Adrenal gland (tissue), 12 donors: Measurements from ENCODE around the gene FAM174C. TPM values are rescaled to one million over a fixed set of nuclear protein-coding genes. Genes with fewer than 3 reads are reported as not detected.

Source experiments
- DNase-seq, 7 donors: peaks; one replicate each; pipeline ENCODE4 v3.0.0-alpha.2; 2019 to 2020
- H3K27ac ChIP-seq, 5 donors: fragments of 200-600 bp; sonication (generic) in 4 of 5; 1 replicate in 3 of 5; 2 replicates in 2 of 5; pipeline versions ENCODE4 v1.5.1 to v1.8.0; 2016 to 2020; ENCODE audit warnings: mild to moderate bottlenecking in 1 of 5
- H3K27me3 ChIP-seq: fragments of 200-600 bp; 2 replicates; pipeline ENCODE4 v1.8.0; 2021
- H3K36me3 ChIP-seq, 2 donors: fragments of 200-600 bp; replicated peaks in 1 of 2; 1 replicate in 1 of 2; 2 replicates in 1 of 2; pipeline versions ENCODE4 v1.5.1 to v1.8.0; 2018 to 2022
- H3K4me1 ChIP-seq, 2 donors: fragments of 200-600 bp; replicated peaks in 1 of 2; 1 replicate in 1 of 2; 2 replicates in 1 of 2; pipeline versions ENCODE4 v1.5.1 to v1.8.0; 2018 to 2021
- H3K4me3 ChIP-seq, 4 donors: fragments of 200-600 bp; sonication (generic) in 3 of 4; one replicate each; pipeline ENCODE4 v1.5.1; 2016 to 2018
- H3K9me3 ChIP-seq, 3 donors: fragments of 200-600 bp; sonication (generic) in 1 of 3; replicated peaks in 1 of 3; 1 replicate in 2 of 3; 2 replicates in 1 of 3; pipeline versions ENCODE4 v1.5.1 to v1.8.0; 2016 to 2021
- CTCF ChIP-seq, 6 experiments: fragments of 450-650 bp in 4 of 6; fragments of 200-600 bp in 2 of 6; sonication (generic) in 1 of 6; IDR thresholded peaks; 1 replicate in 5 of 6; 2 replicates in 1 of 6; pipeline versions ENCODE4 v1.5.1 to v1.8.0; 2016 to 2021; ENCODE audit warnings: antibody characterized with exemption in 6 of 6, mild to moderate bottlenecking in 2 of 6, moderate library complexity in 1 of 6
- POLR2A ChIP-seq, 2 donors: fragments of 450-650 bp; IDR thresholded peaks; one replicate each; pipeline ENCODE4 v1.6.1; 2017; ENCODE audit warnings: antibody characterized with exemption in 2 of 2, mild to moderate bottlenecking in 2 of 2, moderate library complexity in 1 of 2
- WGBS, 4 donors: extraction: QIAGEN DNeasy Blood & Tissue Kit in 2 of 4; methylation state at CpG; one replicate each; pipeline versions ENCODE4 v1.1.5 to v1.1.7; 2013 to 2017; 5-methylcytosine and 5-hydroxymethylcytosine counted together
- intact Hi-C, 2 donors: fragments of 100-400 bp; cut with DNase I; formaldehyde crosslinking; loops; one replicate each; pipeline versions ENCODE4 v1.14.1 to v1.15.0; 2022 to 2023
- polyA plus RNA-seq, 3 donors: library from polyadenylated mRNA; stranded (reverse); fragments of 200-250 nt in 2 of 3; fragments of 350-450 nt in 1 of 3; fragmentation: Illumina TruSeq in 1 of 3; extraction: RNeasy Lipid Tissue Mini Kit (QIAGEN cat#74804) in 1 of 3; gene quantifications; one replicate each; pipeline ENCODE4 v1.2.3, GENCODE V29; 2013 to 2014
- total RNA-seq, 9 donors: library from RNA; depleted of rRNA in 4 of 9; stranded (reverse); fragments of >200 nt in 4 of 9; fragments of 120-200 nt in 1 of 9; fragmentation: NEBNext Ultra II Directional in 1 of 9; extraction: Animal tissue kit (Norgen Biotek cat#: 25700) in 1 of 9; gene quantifications; one replicate each; pipeline versions ENCODE4 v1.1.0 to v1.2.4, GENCODE V29; 2013 to 2023
- donor health status: healthy with polysubstance abuse.
- donor health status: Bipolar disorder and iron deficiency.
- donor health status: DM: yes; HTN: yes; CAD: no.
- donor health status: DM: no; HTN: no; CAD: no.
- donor health status: DM: no; HTN: no; CAD: no.
- donor health status: DM: yes; HTN: yes; CAD: no.

Gene FAM174C
- total and polyA plus RNA-seq, 12 donors, result 3.8 to 279 (median 86.5) TPM

GRCh38 chr19:1258163-1258492, 17.2 kb upstream of the FAM174C start:
- peak overlapping the region in 4 of 5 donors; percentile 73 to 93 (median 89) for H3K27ac ChIP-seq
- H3K9me3 ChIP-seq, result no peaks in the 10 kb centered on the region
- TF ChIP-seq CTCF (IDR thresholded peaks at IDR 0.05) (no peak), POLR2A (IDR thresholded peaks at IDR 0.05) (no peak)
- DNase-seq, result no peak
- WGBS, 4 donors, result 60 to 76% (median 69%) methylated on average over 6 to 8 of the region's 8 CpGs
- H3K4me1 ChIP-seq, result peaks cover 62 to 79% of the 10 kb centered on the region in 2 donors
- intact Hi-C loops, result no loop called here
- no peaks in the 10 kb centered on the region for H3K27me3 ChIP-seq
- H3K36me3 ChIP-seq, result peaks cover 0 to 50% of the 10 kb centered on the region in 2 donors
- no peak overlapping the region for H3K4me3 ChIP-seq

GRCh38 chr19:1258707-1259205, 16.6 kb upstream of the FAM174C start:
- TF ChIP-seq POLR2A (IDR thresholded peaks at IDR 0.05) (no peak), CTCF (IDR thresholded peaks at IDR 0.05) (no peak)
- no peaks in the 10 kb centered on the region for H3K27me3 ChIP-seq
- H3K9me3 ChIP-seq, result no peaks in the 10 kb centered on the region
- intact Hi-C loops, result no loop called here
- 8 to 12% (median 10%) methylated on average over 15 of the region's 15 CpGs for WGBS, 4 donors
- peak overlapping the region; percentile 84 to 93 (median 90) for H3K27ac ChIP-seq
- peaks cover 0 to 46% of the 10 kb centered on the region in 2 donors for H3K36me3 ChIP-seq
- H3K4me3 ChIP-seq, result peak overlapping the region in 1 of 4 donors; percentile 30
- DNase-seq, result no peak
- H3K4me1 ChIP-seq, result peaks cover 56 to 72% of the 10 kb centered on the region in 2 donors

- Histone ChIP-seq H3K9me3 (no peaks in the 10 kb centered on the region), H3K4me1 (peaks cover 50 to 66% of the 10 kb centered on the region in 2 donors), H3K27me3 (no peaks in the 10 kb centered on the region), H3K27ac (peak overlapping the region; percentile 84 to 93 (median 90)), H3K4me3 (peak overlapping the region in 1 of 4 donors; percentile 30), H3K36me3 (peaks cover 0 to 40% of the 10 kb centered on the region in 2 donors)
- intact Hi-C loops, result no loop called here
- DNase-seq, result peak; percentile 75 to 87 (median 78)
- 9 to 11% (median 11%) methylated on average over 8 to 17 of the region's 17 CpGs for WGBS, 4 donors
- no peak for TF ChIP-seq CTCF (IDR thresholded peaks at IDR 0.05)
- no peak for TF ChIP-seq POLR2A (IDR thresholded peaks at IDR 0.05)
Measured at GRCh38 chr19:1259206-1259875, 16.0 kb upstream of the FAM174C start.

GRCh38 chr19:1259876-1260748, 15.2 kb upstream of the FAM174C start:
- H3K27ac ChIP-seq, result peak overlapping the region; percentile 84 to 93 (median 90)
- TF ChIP-seq POLR2A (IDR thresholded peaks at IDR 0.05) (no peak), CTCF (IDR thresholded peaks at IDR 0.05) (no peak)
- peaks cover 0 to 33% of the 10 kb centered on the region in 2 donors for H3K36me3 ChIP-seq
- intact Hi-C loops, result no loop called here
- peak in 1 of 7 donors; percentile 71 for DNase-seq
- H3K4me3 ChIP-seq, result peak overlapping the region in 1 of 4 donors; percentile 58
- WGBS, 4 donors, result 12 to 22% (median 18%) methylated on average over 4 to 33 of the region's 33 CpGs
- H3K9me3 ChIP-seq, result no peaks in the 10 kb centered on the region
- H3K27me3 ChIP-seq, result no peaks in the 10 kb centered on the region
- H3K4me1 ChIP-seq, result peaks cover 46 to 61% of the 10 kb centered on the region in 2 donors
